Limb (tissue), 2 donors: ENCODE data around the gene DYRK1A.
A peak's percentile ranks its signal among the peaks of the same experiment; 100 is the strongest.

ENCODE experiments used
- DNase-seq, 2 donors: peaks; one replicate each; pipeline ENCODE4 v3.0.0-alpha.2; 2016; ENCODE audit errors: extremely low spot score in 2 of 2

Gene DYRK1A

DNA sequence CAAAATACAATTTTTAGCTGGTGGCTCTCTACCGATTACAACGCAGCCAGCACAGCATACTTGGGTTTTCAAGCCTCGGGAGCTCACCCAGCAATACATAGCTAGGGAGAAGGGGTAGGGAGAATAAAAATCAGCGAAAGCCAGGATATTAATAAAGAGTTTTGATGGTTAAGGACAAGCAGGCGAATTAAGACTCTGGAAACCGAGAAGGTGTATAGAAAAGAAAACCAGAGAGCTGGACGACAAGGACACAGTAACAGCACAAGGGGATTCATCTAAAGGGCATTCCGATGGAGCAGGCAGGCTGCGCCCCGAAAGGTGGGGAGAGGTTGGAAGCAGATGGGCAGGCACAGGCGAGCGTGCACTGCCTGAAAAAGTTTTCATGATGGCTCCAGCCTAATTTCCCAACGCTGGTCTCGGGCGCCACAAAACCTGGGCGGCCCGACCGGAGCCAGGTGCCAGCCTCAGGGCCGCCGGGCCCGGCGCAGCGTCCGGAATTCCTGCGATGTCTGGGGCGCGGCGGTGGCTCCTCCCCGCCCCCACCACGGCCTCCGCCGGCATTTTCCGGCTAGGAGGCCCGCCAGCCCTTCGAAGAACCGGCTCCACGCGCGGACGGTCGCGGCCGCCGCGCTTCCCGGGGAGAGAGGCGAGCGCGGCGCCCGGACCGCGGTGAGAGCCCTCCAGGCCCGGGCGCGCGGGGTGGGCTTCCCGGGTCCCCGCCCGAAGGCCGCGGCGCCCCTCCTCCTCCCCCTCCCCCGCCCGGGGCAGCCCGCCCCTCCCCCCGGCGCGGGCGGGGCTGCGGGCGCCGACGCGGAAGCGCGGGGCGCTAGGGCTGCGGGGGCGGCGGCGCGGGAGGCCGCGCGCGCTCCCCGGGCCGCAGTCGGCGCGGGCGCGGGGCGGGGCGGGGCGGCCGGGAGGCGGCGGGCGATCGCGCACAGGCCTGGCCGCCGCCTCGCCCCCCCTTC lies 774 bp upstream of the DYRK1A start:
- peak in 1 of 2 donors; percentile 70 for DNase-seq

DNA sequence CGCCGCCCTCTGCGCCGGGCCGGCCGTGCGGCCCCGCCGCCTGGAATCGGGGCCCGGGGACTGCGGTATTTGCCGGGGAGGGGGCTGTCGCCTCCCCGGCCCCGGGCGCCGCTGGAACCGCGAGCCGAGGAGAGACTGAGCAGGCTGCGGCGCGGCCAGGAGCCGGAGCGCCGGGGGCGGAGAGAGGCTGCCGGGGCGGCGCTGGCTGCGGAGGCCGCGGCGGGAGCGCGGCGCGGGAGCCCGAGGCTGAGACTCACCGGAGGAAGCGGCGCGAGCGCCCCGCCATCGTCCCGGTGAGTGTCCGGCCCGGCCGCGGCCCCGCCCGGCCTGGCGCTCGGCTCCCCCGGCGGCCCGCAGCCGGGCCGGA lies 746 bp downstream of the DYRK1A start:
- no peak for DNase-seq

DNA sequence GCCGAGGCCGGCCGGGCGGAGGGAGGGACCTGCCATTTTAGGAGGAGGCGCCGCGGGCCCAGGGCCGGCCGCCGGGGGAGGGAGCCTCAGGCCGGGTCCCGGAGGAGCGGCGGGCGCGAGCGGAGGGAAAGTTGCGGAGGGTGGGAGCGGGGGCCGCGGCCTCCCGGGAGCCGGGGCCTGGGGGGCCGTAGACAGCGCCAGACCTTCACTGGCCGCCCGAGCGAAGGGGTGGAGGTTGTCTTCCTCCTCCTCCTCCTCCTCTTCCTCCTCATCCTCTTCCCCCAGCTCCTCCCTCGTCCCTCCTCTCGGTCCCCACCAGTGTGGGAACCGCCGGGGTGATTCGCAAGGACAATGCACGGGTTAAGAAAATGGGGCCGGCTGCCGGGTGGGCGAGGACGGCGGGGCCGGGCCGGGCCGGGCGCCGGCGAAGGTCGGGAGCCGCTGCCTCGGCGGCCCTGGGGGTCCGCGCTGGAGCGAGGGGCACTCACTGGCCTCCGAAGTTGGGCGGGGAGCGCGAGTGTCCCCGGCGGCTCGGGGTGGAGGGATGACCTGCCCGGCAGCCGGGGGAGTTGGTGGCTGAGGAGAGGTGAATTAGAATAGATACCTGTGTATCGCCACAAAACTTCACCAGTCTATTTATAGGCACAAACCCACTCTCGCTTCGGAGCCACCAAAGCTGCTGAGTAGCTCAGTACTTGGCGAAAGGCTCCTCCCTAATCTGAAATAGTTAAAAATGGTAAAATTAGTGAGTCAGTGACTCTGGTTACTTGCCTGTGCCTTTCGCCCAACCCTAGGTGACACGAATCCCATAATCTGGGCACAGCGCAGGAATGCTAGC lies 1.3 kb downstream of the DYRK1A start:
- DNase-seq: peak in 1 of 2 donors; percentile 72

DNA sequence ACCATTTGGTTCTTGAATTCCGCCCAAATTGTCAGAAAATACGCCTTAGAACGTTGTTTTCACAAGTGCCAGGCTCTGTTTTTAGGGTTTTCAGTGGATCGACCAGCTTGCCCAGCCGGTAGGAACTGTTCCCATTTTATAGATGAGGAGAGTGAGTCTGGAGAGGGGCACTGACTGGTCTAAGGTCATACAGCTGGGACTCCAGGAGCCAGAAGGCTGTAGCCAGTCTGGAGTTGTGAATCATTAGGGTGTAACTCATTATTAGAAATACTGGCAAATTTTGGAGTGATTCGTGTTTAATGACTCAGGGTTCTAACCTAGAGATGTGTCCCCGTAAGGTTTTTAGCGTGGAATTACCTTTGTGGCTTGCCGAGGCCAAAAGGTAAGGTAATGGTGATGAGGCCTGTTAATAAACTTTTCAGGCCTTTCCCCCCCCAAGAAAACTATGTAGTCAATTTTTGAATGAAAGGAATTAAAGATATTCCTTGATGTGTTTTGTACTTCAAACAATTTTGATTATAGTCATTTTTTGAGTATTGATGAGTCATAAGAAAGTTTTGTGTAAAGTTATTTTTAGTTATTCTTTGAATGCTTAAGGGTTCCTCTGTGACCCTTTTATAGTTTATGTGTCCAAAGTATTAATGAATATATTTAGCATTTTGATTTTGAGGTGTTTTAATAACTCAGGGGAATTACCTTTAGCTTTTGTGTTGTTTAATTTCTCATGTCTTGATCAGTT lies 2.1 kb downstream of the DYRK1A start:
- DNase-seq: no peak

DNA sequence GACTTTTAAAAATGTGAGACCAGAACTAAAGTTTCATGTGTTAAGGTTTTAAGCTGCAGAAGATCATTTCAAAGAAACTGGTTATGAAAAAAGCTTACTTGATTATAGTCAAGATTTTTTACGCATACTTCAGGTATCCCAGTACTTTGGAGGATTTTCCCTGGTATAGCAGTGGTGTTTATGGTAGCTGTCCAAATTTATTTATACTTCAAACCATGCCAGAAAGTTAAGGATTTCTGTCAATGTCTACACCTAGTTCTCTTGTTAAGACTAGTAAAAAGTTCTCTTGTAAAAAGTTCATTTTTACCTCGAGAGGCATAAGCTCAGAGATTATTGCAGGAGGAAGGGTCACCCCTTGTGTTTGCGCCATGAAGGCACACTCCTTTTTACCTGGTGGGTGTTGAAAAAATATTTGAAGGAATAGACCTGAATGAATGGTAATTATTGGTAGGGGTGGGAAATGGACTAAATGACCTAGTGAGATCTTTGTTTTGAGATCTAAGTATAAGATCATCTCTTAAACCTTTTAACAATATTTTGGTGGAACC lies 2.8 kb downstream of the DYRK1A start:
- DNase-seq: no peak

DNA sequence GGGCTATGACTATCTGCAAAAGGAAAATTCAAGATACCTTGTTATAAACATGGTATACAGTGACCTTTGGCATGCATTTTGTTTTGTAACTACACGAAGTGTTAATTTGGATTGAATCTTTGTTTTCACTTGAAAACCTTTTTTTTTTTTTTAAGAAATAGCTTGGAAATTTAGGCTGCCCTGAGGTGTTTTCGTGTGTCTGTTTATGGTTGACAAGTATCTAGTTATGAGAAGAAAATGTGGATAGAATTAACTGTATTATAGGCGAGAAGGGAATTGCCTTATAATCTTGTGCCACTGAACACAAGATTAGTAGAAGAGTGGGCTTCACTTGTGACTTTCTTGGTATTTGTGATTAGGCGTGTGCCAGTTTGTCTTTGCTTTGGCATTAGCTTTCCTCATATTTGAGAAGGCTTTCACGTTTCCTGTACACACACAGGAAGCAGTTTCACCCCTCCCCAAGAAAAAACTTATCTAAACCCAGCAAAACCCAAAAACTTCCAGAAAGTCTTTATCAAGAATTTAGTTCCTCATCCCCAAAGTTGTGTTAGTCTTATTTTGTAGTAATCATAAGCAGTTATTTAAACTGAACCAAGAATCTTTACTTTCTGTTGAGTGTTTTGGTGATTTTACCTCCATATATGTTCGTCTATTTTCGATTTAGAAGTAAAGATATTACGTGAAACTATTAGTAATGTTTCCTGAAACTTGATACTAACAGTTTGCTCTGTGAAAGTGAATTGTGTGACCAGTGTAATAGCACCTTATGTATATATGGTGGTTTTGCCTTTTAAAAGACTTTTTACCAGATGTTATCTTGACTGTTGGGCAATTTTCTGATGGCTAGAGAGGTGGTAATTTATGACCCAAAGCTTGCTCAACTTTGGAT lies 3.8 kb downstream of the DYRK1A start:
- DNase-seq: no peak

DNA sequence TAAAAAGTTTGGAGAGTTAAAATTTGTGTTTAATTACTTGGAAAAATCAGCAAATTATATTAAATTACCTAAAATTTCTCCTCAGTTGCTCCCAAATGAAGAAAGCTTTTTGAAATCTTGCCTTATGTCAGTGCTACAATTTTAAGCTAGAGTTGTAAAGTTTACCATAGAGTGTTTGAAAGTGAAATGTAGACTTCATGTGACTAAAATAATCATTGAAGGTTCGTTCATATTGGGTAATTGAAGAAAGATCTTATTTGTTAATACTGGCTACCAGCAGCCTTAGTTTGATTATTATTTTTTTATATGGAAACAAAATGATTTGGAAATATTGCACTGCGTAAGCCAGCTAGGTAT lies 4.4 kb downstream of the DYRK1A start:
- no peak for DNase-seq

DNA sequence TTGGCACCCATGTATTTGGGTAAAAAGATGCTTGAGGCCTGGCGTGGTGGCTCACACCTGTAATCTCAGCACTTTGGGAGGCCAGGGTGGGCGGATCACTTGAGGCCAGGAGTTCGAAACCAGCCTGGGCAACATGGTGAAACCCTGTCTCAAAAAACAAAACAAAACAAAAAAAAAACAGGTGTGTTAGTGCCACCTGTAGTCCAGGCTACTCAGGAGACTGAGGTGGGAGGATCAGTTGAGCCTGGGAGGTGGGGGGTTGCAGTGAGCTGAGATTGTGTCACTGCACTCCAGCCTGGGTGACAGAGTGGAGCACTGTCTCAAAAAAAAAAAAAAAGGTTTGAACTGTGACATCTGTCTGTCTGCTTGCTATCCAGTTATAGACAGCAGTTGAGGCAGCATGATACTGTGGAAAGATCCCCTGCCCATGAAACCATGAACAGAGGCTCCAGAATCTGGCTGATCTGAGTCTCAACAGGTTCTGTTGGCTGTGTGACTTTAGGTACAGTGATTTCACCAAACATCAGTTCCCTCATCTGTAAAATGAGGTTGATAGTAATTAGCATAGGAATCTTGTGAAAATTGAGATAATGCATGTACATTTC lies 5.7 kb downstream of the DYRK1A start:
- DNase-seq: no peak

DNA sequence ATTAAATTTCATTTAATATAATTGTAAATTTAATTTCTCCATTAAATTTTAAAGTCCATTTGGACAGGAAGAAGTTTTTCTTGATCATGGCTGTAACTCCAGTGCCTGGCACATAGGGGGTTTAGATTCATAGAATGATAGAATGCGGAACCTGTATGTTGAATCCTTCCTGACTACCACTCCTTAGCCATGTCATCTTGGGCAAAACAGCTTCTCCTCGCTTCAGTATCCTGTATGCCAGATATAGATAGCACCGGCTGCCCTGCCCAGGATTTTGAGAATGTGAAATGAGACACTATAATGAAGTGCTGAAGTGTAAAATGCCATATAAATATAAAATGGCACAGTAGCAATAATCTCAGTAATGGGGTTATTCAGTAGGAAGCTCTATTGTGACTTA lies 6.4 kb downstream of the DYRK1A start:
- no peak for DNase-seq

DNA sequence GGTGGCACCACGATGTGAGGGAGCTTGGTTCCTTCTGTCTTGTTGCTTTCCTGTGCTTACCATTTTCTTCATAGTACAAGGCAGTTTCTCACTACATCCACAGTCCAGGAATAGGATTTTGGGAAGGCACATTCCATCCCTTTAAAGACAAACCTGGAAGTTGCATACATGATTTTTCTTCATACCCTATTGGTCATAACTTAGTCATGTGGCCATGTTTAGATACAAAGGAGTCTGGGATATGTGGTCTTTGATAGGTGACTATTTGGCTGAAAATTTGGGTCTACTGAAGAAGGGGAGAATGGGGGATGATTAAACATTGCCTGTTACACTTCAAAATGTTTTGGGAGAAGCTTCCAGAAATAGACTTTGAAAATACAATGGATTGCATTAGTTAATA lies 7.0 kb downstream of the DYRK1A start:
- DNase-seq: no peak

DNA sequence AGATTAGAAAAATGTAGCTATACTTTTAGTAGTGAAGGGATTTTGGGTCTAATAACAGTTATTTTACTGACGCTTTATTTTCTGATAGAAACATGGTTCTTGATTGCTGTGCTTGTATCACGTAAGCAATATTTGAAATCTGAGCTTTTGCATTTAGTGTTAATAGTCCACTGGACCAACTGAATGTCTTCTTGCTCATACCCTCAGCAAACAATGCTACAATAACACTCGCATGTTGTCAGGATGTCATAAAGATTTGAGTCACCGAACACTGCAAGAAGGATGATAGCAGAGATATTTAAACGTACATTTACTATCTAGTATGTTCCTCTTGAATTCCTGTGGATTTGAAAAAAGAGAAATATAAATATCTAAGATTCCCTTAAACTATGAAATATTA lies 7.5 kb downstream of the DYRK1A start:
- DNase-seq: no peak

DNA sequence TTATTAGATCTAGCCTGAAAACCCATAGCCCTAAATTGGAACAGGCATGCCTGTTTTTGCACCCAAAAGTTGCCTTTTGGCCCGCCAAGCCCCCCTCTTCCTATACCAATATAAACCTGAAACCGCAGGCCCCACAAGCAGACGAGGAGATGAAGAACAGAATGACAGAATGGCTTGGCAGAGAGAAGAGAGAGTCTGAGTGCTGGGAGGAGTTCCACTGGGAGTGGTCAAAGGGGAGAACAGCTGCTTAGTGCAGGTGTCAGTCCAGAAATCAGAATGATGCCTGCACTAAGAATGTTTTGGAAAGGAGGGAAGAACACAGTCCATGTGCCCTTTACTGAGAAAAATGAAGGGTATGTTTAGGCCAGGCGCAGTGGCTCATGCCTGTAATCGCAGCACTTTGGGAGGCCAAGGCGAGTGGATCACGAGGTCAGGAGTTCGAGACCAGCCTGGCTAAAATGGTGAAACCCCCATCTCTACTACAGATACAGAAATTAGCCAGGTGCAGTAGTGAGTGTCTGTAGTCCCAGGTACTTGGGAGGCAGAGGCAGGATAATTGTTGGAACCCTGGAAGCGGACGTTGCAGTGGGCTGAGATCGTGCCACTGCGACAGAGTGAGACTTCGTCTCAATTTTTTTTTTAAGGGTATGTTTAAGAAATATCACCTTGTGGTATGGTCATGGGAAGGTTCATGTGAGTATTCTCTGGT lies 9.4 kb downstream of the DYRK1A start:
- DNase-seq: no peak

DNA sequence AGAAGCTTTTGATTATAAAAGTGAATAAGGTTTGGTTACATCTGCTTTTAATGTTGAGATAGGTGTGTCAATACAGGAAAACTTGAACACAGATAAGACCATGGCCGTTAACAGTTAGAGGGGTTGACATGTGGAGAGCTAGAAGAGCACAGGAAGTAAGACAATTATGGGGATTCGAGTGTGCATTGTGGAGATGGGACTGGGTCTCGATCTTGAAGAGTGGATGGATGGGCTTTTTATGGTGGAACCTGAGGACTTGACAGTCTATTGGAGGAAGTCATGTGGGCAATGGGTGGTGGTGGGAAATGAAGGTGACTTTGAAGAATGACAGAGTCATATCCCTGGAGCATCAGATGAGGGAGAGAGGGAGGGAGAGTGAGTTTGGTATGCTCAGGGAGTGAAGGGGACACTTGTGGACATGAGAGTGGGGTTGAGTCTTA lies 12.1 kb downstream of the DYRK1A start:
- no peak for DNase-seq

DNA sequence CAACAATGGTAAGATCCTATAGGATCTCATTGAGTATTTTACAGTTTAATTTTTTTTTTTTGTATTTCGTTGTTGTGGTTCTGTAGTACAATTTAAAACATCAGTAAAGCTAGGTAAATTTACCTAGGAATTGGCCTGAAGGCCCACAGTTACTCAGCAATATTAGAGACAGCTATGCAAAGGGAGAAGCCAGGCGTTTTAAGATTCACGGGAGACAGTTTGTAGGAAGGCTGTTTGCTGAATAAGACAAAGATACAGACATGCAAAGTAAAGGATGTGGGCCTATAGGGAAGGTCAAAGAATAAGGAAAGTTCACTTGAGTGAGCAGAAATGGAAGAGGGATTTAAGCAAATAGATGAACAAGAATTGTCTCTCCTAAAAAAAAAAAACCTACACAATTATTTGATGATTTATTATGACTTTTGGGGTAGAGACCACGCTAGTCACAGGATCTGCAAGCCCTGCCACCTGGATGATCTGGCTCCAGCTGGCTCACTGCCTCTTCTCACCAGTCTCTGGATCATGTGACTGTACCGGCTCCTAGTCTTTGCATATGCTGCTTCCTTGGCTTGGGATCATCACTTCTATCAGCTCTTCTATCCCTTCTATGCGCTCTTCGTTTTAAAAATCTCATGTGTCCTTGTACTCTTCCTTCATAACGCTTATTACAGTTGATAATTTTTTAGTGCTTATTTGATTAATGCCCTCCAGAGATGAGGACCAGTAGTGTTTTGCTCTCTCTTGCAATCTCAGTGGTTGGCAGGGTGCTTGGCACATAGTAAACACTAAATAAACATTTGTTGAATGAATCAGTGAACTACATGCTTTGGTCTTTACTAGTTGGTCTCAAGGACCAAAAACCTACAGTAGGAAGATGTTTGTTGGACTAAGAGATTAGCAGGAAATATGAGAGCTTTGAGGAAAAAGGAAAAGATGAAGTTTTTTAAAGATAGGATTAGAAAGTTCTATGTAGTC lies 14.1 kb downstream of the DYRK1A start:
- no peak for DNase-seq

DNA sequence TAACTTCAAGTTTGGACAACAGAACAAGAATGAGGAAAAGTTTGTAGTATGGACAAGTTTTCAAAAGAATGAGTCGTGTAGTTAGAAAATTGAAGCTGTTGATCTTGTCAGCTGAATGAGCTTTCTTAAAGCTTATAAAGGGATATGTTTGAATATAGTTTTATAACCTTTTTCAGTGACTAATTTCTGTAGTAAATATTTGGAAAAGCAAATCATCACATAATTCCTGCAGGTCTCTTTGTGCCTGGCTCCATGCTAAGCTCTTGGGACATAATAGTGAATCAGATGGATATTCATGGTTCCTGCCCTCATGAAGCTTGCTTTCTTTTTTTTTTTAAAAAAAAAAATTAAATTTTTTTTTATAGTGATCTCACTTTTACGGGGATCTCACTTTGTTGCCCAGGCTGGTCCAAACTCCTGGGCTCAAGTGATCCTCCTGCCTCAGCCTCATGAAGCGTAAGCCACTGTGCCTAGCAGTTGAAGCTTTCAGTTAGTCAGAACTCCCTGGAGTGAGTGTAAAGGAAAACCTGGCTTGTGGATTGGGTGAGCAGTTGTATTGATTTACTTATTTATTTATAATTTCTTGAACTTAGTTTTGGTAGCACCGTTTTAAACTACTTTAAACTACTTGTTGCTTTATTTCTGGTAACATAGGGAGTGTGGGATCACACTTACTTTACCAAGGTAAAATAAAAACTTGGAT lies 15.5 kb downstream of the DYRK1A start:
- DNase-seq: no peak

DNA sequence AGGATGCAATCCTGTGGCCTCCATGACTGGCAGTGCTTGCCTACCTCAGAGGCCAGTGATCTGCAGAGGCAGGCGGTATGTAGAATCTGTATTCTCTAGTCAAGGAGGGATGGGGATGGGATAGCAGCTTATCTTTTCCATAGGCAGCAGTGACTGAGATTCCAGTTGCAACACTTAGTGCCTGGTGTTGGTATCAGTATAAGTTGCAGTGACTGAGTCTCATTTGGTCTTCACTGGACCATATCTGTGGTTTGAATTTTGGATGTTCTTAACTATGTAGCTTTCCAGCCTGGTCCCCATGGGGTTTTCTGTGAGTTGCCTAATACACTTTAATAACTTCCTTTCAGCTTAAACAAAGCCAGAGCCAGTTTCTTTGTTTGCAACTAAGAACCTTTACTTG lies 16.5 kb downstream of the DYRK1A start:
- DNase-seq: no peak

DNA sequence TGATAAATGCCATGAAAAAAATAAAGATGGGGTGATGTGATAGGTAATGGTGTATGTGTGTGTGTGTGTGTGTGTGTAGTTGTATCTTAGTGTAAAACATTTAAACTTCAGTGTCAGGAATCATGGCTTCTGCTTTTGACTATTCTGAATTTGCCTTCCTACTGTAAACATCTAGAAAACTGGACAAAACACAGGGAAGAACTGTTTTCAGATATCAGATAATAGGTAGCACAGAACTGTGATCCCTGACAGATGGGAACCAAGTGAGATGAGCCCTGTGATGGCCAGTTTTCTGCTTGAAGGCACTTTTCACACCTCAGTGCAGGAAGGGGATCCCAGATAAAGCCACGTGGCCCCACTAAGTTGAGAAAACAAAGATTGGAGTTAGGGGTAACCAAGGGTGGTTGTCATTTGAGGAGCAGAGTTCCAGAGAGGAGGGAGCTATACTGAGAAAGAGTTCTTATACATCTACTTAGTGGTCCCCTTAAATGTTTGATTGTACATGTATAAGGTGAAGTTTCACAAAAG lies 17.3 kb downstream of the DYRK1A start:
- no peak for DNase-seq
